ENCODE results near the gene LRRC8E.
A peak's percentile ranks its signal among the peaks of the same experiment; 100 is the strongest.

Gene LRRC8E

GRCh38 chr19:7883105-7883504 lies 5.2 kb upstream of the LRRC8E start:
- Histone ChIP-seq H3K4me2 (ENCODE audit: low read length) (no peak overlapping the region), H2AK5ac (ENCODE audit: low read length) (no peak overlapping the region), H4K12ac (ENCODE audit: low read depth, low read length) (no peak overlapping the region), H3K4me1 (ENCODE audit: control insufficient read depth in 1 of 2, insufficient read depth in 2 of 2, low read length in 2 of 2) (peaks cover 0 to 1% of the 10 kb centered on the region in 2 experiments), H3K18ac (ENCODE audit: low read length) (no peak overlapping the region), H3K14ac (ENCODE audit: low read length) (no peak overlapping the region), H3K27ac (ENCODE audit: low read depth, low read length) (no peak overlapping the region), H3K79me2 (ENCODE audit: control insufficient read depth, insufficient read depth, low read length, poor library complexity) (no peaks in the 10 kb centered on the region), H3K79me1 (ENCODE audit: low read length) (no peaks in the 10 kb centered on the region), H3K4me3 (ENCODE audit: low read depth, low read length) (no peak overlapping the region), H3K36me3 (ENCODE audit: control insufficient read depth in 1 of 2, insufficient read depth in 2 of 2, low read length in 2 of 2) (no peaks in the 10 kb centered on the region), H2BK120ac (ENCODE audit: insufficient read depth, low read length, poor library complexity) (no peak overlapping the region), H3K9me3 (ENCODE audit: insufficient read depth, low read depth, low read length) (no peaks in the 10 kb centered on the region), H2BK5ac (ENCODE audit: low read depth, low read length, poor library complexity) (no peak overlapping the region), H3K27me3 (ENCODE audit: insufficient read depth, low read length) (no peaks in the 10 kb centered on the region), H2BK12ac (ENCODE audit: low read length) (no peak overlapping the region), H3K23ac (ENCODE audit: low read length) (no peak overlapping the region), H2AFZ (ENCODE audit: insufficient read depth, low read length, poor library complexity) (no peak overlapping the region), H3K4ac (ENCODE audit: low read depth, low read length) (no peak overlapping the region), H4K91ac (ENCODE audit: low read depth, low read length) (no peak overlapping the region), H3K9ac (ENCODE audit: low read length) (no peak overlapping the region), H4K8ac (ENCODE audit: low read depth, low read length) (no peak overlapping the region)
- no CpG with 5 or more reads among the region's 4 CpGs for WGBS (ENCODE audit: extremely low coverage, insufficient coverage, insufficient read length)
- no peak for DNase-seq

DNA sequence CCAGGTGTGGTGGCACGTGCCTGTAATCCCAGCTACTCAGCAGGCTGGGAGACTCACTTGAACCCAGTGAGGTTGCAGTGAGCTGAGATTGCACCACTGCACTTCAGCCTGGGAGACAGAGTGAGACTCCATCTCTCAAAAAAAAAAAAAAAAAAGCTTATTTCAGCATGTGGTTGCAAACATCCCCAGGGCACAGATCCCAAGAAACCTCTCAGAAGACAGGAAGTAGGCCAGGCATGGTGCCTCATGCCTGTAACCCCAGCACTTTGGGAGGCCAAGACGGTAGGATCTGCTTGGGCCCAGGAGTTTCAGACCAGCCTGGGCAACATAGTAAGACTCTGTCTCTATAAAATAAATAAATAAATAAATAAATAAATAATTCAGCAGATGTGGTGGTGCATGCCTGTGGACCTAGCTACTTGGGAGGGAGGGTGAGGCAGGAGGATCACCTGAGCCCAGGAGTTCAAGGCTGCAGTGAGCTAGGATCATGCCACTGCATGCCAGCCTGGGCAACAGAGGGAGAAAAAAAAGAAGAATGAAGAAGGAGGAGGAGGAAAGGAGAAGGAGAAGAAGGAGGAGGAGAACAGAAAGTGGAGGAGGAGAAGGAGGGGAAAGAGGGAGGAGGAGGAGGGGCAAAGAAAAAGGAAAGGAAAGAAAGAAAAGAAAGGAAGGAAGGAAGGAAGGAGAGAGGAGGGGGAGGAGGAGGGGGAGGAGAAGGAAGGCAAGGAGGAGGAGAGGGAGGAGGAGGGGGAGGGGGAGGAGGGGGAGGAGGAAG lies 4.3 kb upstream of the LRRC8E start:
- no peak overlapping the region for H3K23ac ChIP-seq (ENCODE audit: low read length)
- no peak for DNase-seq
- no peak overlapping the region for H3K18ac ChIP-seq (ENCODE audit: low read length)
- no peaks in the 10 kb centered on the region for H3K27me3 ChIP-seq (ENCODE audit: insufficient read depth, low read length)
- no peak overlapping the region for H2AK5ac ChIP-seq (ENCODE audit: low read length)
- no peaks in the 10 kb centered on the region for H3K79me2 ChIP-seq (ENCODE audit: control insufficient read depth, insufficient read depth, low read length, poor library complexity)
- no peaks in the 10 kb centered on the region for H3K9me3 ChIP-seq (ENCODE audit: insufficient read depth, low read depth, low read length)
- H3K4me3 ChIP-seq (ENCODE audit: low read depth, low read length) = no peak overlapping the region
- no peak overlapping the region for H2AFZ ChIP-seq (ENCODE audit: insufficient read depth, low read length, poor library complexity)
- H3K36me3 ChIP-seq (ENCODE audit: control insufficient read depth in 1 of 2, insufficient read depth in 2 of 2, low read length in 2 of 2) = no peaks in the 10 kb centered on the region
- no peak overlapping the region for H2BK120ac ChIP-seq (ENCODE audit: insufficient read depth, low read length, poor library complexity)
- no CpG with 5 or more reads among the region's 2 CpGs for WGBS (ENCODE audit: extremely low coverage, insufficient coverage, insufficient read length)
- no peak overlapping the region for H3K27ac ChIP-seq (ENCODE audit: low read depth, low read length)
- no peak overlapping the region for H3K14ac ChIP-seq (ENCODE audit: low read length)
- no peaks in the 10 kb centered on the region for H3K79me1 ChIP-seq (ENCODE audit: low read length)
- H3K4ac ChIP-seq (ENCODE audit: low read depth, low read length) = no peak overlapping the region
- H3K4me1 ChIP-seq (ENCODE audit: control insufficient read depth in 1 of 2, insufficient read depth in 2 of 2, low read length in 2 of 2) = peaks cover 0 to 7% of the 10 kb centered on the region in 2 experiments
- H4K12ac ChIP-seq (ENCODE audit: low read depth, low read length) = no peak overlapping the region
- H2BK12ac ChIP-seq (ENCODE audit: low read length) = no peak overlapping the region
- H4K8ac ChIP-seq (ENCODE audit: low read depth, low read length) = no peak overlapping the region
- H2BK5ac ChIP-seq (ENCODE audit: low read depth, low read length, poor library complexity) = no peak overlapping the region
- no peak overlapping the region for H4K91ac ChIP-seq (ENCODE audit: low read depth, low read length)
- H3K9ac ChIP-seq (ENCODE audit: low read length) = no peak overlapping the region
- H3K4me2 ChIP-seq (ENCODE audit: low read length) = no peak overlapping the region

DNA sequence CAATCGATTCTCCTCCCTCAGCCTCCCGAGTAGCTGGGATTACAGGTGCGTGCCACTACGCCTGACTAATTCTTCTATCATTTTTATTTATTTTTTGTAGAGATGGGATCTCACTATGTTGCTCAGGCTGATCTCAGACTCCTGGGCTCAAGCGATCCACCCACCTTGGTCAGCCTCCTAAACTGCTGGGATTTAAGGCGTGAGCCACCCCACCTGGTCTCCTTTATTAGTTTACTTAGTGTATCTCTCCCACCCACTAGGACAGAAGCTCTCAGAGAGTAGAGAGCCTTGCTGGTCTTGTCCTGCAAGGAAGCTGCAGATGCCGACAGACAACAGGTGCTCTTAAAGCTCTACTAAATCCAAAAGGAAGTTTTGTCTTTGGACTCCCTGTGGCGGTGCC lies 2.5 kb upstream of the LRRC8E start:
- Histone ChIP-seq H2AFZ (ENCODE audit: insufficient read depth, low read length, poor library complexity) (no peak overlapping the region), H3K9ac (ENCODE audit: low read length) (no peak overlapping the region), H2BK5ac (ENCODE audit: low read depth, low read length, poor library complexity) (no peak overlapping the region), H2BK12ac (ENCODE audit: low read length) (no peak overlapping the region), H2BK120ac (ENCODE audit: insufficient read depth, low read length, poor library complexity) (no peak overlapping the region), H3K36me3 (ENCODE audit: control insufficient read depth in 1 of 2, insufficient read depth in 2 of 2, low read length in 2 of 2) (no peaks in the 10 kb centered on the region), H3K9me3 (ENCODE audit: insufficient read depth, low read depth, low read length) (no peaks in the 10 kb centered on the region), H3K79me2 (ENCODE audit: control insufficient read depth, insufficient read depth, low read length, poor library complexity) (no peaks in the 10 kb centered on the region), H3K23ac (ENCODE audit: low read length) (no peak overlapping the region), H4K91ac (ENCODE audit: low read depth, low read length) (no peak overlapping the region), H3K27ac (ENCODE audit: low read depth, low read length) (no peak overlapping the region), H4K8ac (ENCODE audit: low read depth, low read length) (no peak overlapping the region), H3K4me3 (ENCODE audit: low read depth, low read length) (no peak overlapping the region), H3K4me1 (ENCODE audit: control insufficient read depth in 1 of 2, insufficient read depth in 2 of 2, low read length in 2 of 2) (peaks cover 0 to 8% of the 10 kb centered on the region in 2 experiments), H3K14ac (ENCODE audit: low read length) (no peak overlapping the region), H3K79me1 (ENCODE audit: low read length) (no peaks in the 10 kb centered on the region), H2AK5ac (ENCODE audit: low read length) (no peak overlapping the region), H3K27me3 (ENCODE audit: insufficient read depth, low read length) (no peaks in the 10 kb centered on the region), H4K12ac (ENCODE audit: low read depth, low read length) (no peak overlapping the region), H3K4ac (ENCODE audit: low read depth, low read length) (no peak overlapping the region), H3K18ac (ENCODE audit: low read length) (no peak overlapping the region), H3K4me2 (ENCODE audit: low read length) (no peak overlapping the region)
- WGBS (ENCODE audit: extremely low coverage, insufficient coverage, insufficient read length) = no CpG with 5 or more reads among the region's 8 CpGs
- DNase-seq = no peak

- Histone ChIP-seq H3K9me3 (ENCODE audit: insufficient read depth, low read depth, low read length) (no peaks in the 10 kb centered on the region), H3K27ac (ENCODE audit: low read depth, low read length) (no peak overlapping the region), H3K4ac (ENCODE audit: low read depth, low read length) (no peak overlapping the region), H2BK120ac (ENCODE audit: insufficient read depth, low read length, poor library complexity) (no peak overlapping the region), H3K36me3 (ENCODE audit: control insufficient read depth in 1 of 2, insufficient read depth in 2 of 2, low read length in 2 of 2) (no peaks in the 10 kb centered on the region), H3K14ac (ENCODE audit: low read length) (no peak overlapping the region), H2BK5ac (ENCODE audit: low read depth, low read length, poor library complexity) (no peak overlapping the region), H3K23ac (ENCODE audit: low read length) (no peak overlapping the region), H4K91ac (ENCODE audit: low read depth, low read length) (no peak overlapping the region), H2AFZ (ENCODE audit: insufficient read depth, low read length, poor library complexity) (no peak overlapping the region), H3K79me2 (ENCODE audit: control insufficient read depth, insufficient read depth, low read length, poor library complexity) (no peaks in the 10 kb centered on the region), H2BK12ac (ENCODE audit: low read length) (no peak overlapping the region), H4K8ac (ENCODE audit: low read depth, low read length) (no peak overlapping the region), H3K4me2 (ENCODE audit: low read length) (peak overlapping the region; percentile 78), H4K12ac (ENCODE audit: low read depth, low read length) (no peak overlapping the region), H2AK5ac (ENCODE audit: low read length) (peak overlapping the region; percentile 59), H3K18ac (ENCODE audit: low read length) (no peak overlapping the region), H3K4me1 (ENCODE audit: control insufficient read depth in 1 of 2, insufficient read depth in 2 of 2, low read length in 2 of 2) (peaks cover 0 to 8% of the 10 kb centered on the region in 2 experiments), H3K79me1 (ENCODE audit: low read length) (no peaks in the 10 kb centered on the region), H3K4me3 (ENCODE audit: low read depth, low read length) (no peak overlapping the region), H3K9ac (ENCODE audit: low read length) (no peak overlapping the region), H3K27me3 (ENCODE audit: insufficient read depth, low read length) (no peaks in the 10 kb centered on the region)
- no CpG with 5 or more reads among the region's 16 CpGs for WGBS (ENCODE audit: extremely low coverage, insufficient coverage, insufficient read length)
- no peak for DNase-seq
These were observed 734 bp upstream of the LRRC8E start for GRCh38 chr19:7887408-7888144.

Data from trophoblast cell (in vitro differentiated cells and primary cell).